ENCODE measurements around the gene RSPRY1. TPM values are rescaled to one million over a fixed set of nuclear protein-coding genes. Genes with fewer than 3 reads are reported as not detected.

The RSPRY1 gene
- total and polyA plus RNA-seq, 2 of the 8 experiments (the other 6 are each of a cell fraction or from before 2014, with no cell fraction given) = 11.5 to 32.5 TPM

DNA sequence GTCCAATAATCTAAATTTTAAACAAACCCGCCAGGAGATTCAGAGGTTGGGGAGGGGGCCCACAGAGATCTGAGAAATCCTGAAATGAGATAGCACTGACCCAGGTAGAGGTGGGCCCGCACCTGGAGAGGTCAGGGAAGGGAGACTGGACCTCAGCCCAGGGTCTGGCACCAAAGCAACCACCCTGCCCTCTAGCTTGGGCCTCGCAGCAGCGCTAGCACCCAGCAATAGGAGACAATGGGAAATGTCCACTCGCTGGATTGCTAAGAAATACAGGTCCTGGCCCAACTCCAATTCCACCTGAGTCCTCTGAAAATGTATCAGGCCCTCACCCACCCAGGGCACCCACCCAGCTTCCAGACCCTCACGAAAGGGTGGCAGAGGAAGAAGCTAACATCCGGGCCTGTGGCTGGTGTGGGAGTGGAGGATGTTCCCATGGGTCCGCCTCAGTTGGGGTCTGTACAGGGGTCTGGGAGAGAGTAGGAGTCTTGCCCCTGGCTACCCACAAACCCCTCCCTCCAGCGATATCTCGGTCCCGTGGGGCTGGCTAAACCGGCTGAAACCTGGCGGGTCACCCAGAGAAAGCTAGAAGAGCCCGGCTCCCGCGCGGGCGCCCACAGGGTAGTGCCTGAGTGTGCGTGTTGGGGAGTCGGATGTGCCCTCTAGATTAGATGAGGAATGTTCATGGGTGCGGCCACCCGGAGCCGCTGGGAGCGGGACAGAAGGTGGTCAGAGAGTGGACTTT lies 97.3 kb downstream of the RSPRY1 start:
- H3K27me3 ChIP-seq (replicated peaks in 1 of 4; ENCODE audit: control insufficient read depth in 3 of 4, extremely low read depth in 1 of 4, insufficient read depth in 3 of 4, low read length in 3 of 4) = peaks cover 9 to 28% (median 24%) of the 10 kb centered on the region in 4 experiments; a peak in 6 of 7 replicates
- H4K91ac ChIP-seq (replicated peaks; ENCODE audit: insufficient read length, low read length) = peak overlapping the region; percentile 73
- no peak overlapping the region for H3K18ac ChIP-seq (ENCODE audit: extremely low read depth, low read length)
- H4K8ac ChIP-seq (ENCODE audit: extremely low read depth, insufficient read depth, low read length) = no peak overlapping the region
- no peak overlapping the region for H3K14ac ChIP-seq (ENCODE audit: insufficient read length)
- H3K79me2 ChIP-seq (ENCODE audit: control insufficient read depth in 1 of 2, insufficient read depth in 2 of 2, low read length in 2 of 2) = no peaks in the 10 kb centered on the region
- peaks cover 0 to 8% (median 4%) of the 10 kb centered on the region in 4 experiments; a peak in 5 of 7 replicates for H3K4me1 ChIP-seq (replicated peaks in 1 of 4; ENCODE audit: control insufficient read depth in 3 of 4, insufficient read depth in 4 of 4, low read length in 3 of 4)
- no peaks in the 10 kb centered on the region; a peak in 2 of 8 replicates for H3K36me3 ChIP-seq (ENCODE audit: control insufficient read depth in 2 of 4, insufficient read depth in 4 of 4, low read length in 3 of 4)
- H3K79me1 ChIP-seq (ENCODE audit: low read depth, low read length) = no peaks in the 10 kb centered on the region
- no peak overlapping the region for H3K27ac ChIP-seq (ENCODE audit: low read depth, low read length)
- H2BK15ac ChIP-seq (ENCODE audit: low read length) = no peak overlapping the region
- CTCF ChIA-PET (ENCODE audit: partially characterized antibody) = interaction anchor here (0.9 kb wide), 1 partner anchor 112 kb away, joined by 3 read pairs; no protein-coding TSS in a partner anchor
- H3K9ac ChIP-seq (replicated peaks in 1 of 4; ENCODE audit: extremely low read depth in 1 of 4, low read depth in 3 of 4, low read length in 3 of 4) = no peak overlapping the region
- no peaks in the 10 kb centered on the region for H4K20me1 ChIP-seq (replicated peaks in 1 of 2; ENCODE audit: control insufficient read depth in 1 of 2, insufficient read depth in 2 of 2, low read length in 2 of 2)
- peaks cover 6% of the 10 kb centered on the region for H3K23me2 ChIP-seq (ENCODE audit: low read depth, low read length)
- H2AFZ ChIP-seq (ENCODE audit: low read length) = no peak overlapping the region
- H2BK20ac ChIP-seq (ENCODE audit: low read length) = no peak overlapping the region; the same call in 1 of the 2 replicates
- H3K4me3 ChIP-seq (ENCODE audit: extremely low read depth in 1 of 4, insufficient read depth in 2 of 4, low read depth in 3 of 4, low read length in 4 of 4) = peak overlapping the region; percentile 76 to 93 (median 80)
- H4K5ac ChIP-seq (ENCODE audit: insufficient read length, low read depth, low read length) = no peak overlapping the region
- DNase-seq (ENCODE audit: low read depth in 1 of 2, low spot score in 2 of 2) (no peak), FAIRE-seq (no peak)
- no peak overlapping the region for H2BK120ac ChIP-seq (replicated peaks; ENCODE audit: low read depth, low read length)
- POLR2A ChIA-PET (ENCODE audit: partially characterized antibody) = interaction anchor here (1.1 to 1.6 kb wide), 5 partner anchors 10 to 133 kb away, joined by 3 to 4 read pairs (median 4); no protein-coding TSS in a partner anchor
- H2BK5ac ChIP-seq (ENCODE audit: low read depth, low read length) = no peak overlapping the region
- 51% methylated on average over 20 of the region's 24 CpGs; no CpG with 5 or more reads in 1 of the 2 experiments for WGBS, 2 experiments (ENCODE audit: extremely low coverage in 1 of 2, insufficient coverage in 1 of 2, insufficient read length in 1 of 2, insufficient replicate concordance in 2 of 2, low coverage in 1 of 2, low lambda C conversion rate in 2 of 2, missing lambda C conversion rate in 1 of 2)
- H3K4me2 ChIP-seq (ENCODE audit: insufficient read depth in 1 of 2, low read depth in 2 of 2, low read length in 2 of 2) = peak overlapping the region; percentile 65 to 98
- no peak overlapping the region for H2AK5ac ChIP-seq (ENCODE audit: low read depth, low read length)
- H3K56ac ChIP-seq (replicated peaks; ENCODE audit: insufficient read length, low read depth, low read length) = no peak overlapping the region
- H3K4ac ChIP-seq (replicated peaks; ENCODE audit: insufficient read length, low read depth, low read length) = no peak overlapping the region
- H3K9me3 ChIP-seq (ENCODE audit: insufficient read depth in 2 of 2, low read depth in 1 of 2, low read length in 1 of 2) = no peaks in the 10 kb centered on the region
- H2BK12ac ChIP-seq (ENCODE audit: low read depth, low read length) = no peak overlapping the region
- no peak overlapping the region for H3K23ac ChIP-seq (ENCODE audit: insufficient read length)
- TF ChIP-seq, protein P1, sequence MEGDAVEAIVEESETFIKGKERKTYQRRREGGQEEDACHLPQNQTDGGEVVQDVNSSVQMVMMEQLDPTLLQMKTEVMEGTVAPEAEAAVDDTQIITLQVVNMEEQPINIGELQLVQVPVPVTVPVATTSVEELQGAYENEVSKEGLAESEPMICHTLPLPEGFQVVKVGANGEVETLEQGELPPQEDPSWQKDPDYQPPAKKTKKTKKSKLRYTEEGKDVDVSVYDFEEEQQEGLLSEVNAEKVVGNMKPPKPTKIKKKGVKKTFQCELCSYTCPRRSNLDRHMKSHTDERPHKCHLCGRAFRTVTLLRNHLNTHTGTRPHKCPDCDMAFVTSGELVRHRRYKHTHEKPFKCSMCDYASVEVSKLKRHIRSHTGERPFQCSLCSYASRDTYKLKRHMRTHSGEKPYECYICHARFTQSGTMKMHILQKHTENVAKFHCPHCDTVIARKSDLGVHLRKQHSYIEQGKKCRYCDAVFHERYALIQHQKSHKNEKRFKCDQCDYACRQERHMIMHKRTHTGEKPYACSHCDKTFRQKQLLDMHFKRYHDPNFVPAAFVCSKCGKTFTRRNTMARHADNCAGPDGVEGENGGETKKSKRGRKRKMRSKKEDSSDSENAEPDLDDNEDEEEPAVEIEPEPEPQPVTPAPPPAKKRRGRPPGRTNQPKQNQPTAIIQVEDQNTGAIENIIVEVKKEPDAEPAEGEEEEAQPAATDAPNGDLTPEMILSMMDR (IDR thresholded peaks at IDR 0.05; ENCODE audit: control extremely low read depth in 1 of 3, insufficient read depth in 1 of 3, low read depth in 1 of 3, low read length in 3 of 3) = no peak
- no peak for TF ChIP-seq BRCA1 (IDR thresholded peaks at IDR 0.05; ENCODE audit: low read depth, low read length)
- TF ChIP-seq RAD21 (IDR thresholded peaks at IDR 0.05 in 1 of 2, conservative IDR thresholded peaks at IDR 0.05 in 1 of 2; ENCODE audit: low read depth in 2 of 2, low read length in 2 of 2) = no peak
- TF ChIP-seq TBP (IDR thresholded peaks at IDR 0.05; ENCODE audit: low read depth, low read length) = no peak
- TF ChIP-seq YY1 (IDR thresholded peaks at IDR 0.05; ENCODE audit: low read depth, low read length) = no peak

All from H1 (cell line).